AG04450 (cell line): ENCODE measurements around the gene GRAP2. TPM values are rescaled to one million over a fixed set of nuclear protein-coding genes. Genes with fewer than 3 reads are reported as not detected.

ENCODE experiments used
- CTCF ChIA-PET: fragments of 300-600, 350-600 bp; formaldehyde crosslinking; extraction: SDS; loops from one replicate; lab custom pipeline; 2022; ENCODE audit warnings: antibody characterized with exemption, inconsistent platforms; lab: Charles Lee
- POLR2A ChIA-PET: fragments of 350-600 bp; formaldehyde crosslinking; extraction: SDS; loops from one replicate; lab custom pipeline; 2021; ENCODE audit warnings: antibody characterized with exemption, inconsistent platforms; lab: Yijun Ruan, JAX
- DNase-seq: peaks from one replicate; pipeline ENCODE4 v3.0.0-alpha.2; 2011; ENCODE audit warnings: low read depth, low spot score
- H3K27ac ChIP-seq: one replicate; pipeline ENCODE4 v1.5.1; 2012; ENCODE audit warnings: low read depth, low read length, control low read depth
- H3K27me3 ChIP-seq: one replicate; pipeline ENCODE4 v1.6.0; 2012; ENCODE audit warnings: low read length; ENCODE audit not compliant: control insufficient read depth, insufficient read depth
- H3K4me3 ChIP-seq: 2 replicates; pipeline ENCODE4 v1.5.1; 2011; ENCODE audit warnings: mild to moderate bottlenecking, low read depth, low read length, control low read depth
- H3K9me3 ChIP-seq: 2 replicates; pipeline ENCODE4 v1.5.1; 2012; ENCODE audit warnings: low read length; ENCODE audit not compliant: control insufficient read depth, insufficient read depth
- polyA plus RNA-seq: library from polyadenylated mRNA; depleted of rRNA; stranded (reverse); fragments of >200 nt; gene quantifications from 2 replicates; pipeline ENCODE4 v1.2.3, GENCODE V29; 2011
- TF ChIP-seq, protein P1 (sequence below): IDR thresholded peaks from 2 replicates; pipeline ENCODE4 v1.5.1; 2011; ENCODE audit warnings: low read depth, low read length, control low read depth, inconsistent platforms

GRAP2 gene
- polyA plus RNA-seq, 1 experiment = not detected

DNA sequence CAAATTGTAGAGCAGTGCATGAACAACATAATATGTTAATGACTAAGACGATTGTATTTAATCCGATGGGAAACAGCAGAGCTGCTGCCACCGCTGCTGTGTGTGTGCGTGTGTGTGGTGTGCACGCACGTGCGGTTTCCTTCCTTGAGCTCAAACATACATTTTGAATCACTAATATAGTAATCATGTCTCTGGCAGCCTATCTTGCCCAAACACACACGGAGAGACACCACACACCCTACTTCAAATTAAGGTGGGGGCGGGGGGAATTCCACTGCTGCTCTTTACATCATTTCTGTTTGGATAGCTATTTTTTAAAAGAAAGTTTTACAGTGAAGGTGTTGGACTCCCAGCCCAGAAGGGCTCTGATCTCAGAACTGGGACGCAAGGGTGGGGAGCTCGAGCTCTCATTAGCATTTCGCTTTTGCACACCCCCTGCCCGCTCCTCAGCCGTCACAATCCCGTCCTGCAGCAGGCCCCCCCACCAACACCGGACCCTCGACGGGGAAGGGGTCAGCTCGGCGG, 93.2 kb downstream of the GRAP2 start:
- no peak overlapping the region for H3K4me3 ChIP-seq
- ChIA-PET POLR2A (no interaction called here), CTCF (interaction anchor here (0.8 kb wide), 1 partner anchor 22 kb away, joined by 3 read pairs; no protein-coding TSS in a partner anchor)
- H3K9me3 ChIP-seq = peaks cover 4% of the 10 kb centered on the region; the same call in 1 of the 2 replicates
- DNase-seq = no peak
- H3K27ac ChIP-seq = no peak overlapping the region
- TF ChIP-seq, protein P1, sequence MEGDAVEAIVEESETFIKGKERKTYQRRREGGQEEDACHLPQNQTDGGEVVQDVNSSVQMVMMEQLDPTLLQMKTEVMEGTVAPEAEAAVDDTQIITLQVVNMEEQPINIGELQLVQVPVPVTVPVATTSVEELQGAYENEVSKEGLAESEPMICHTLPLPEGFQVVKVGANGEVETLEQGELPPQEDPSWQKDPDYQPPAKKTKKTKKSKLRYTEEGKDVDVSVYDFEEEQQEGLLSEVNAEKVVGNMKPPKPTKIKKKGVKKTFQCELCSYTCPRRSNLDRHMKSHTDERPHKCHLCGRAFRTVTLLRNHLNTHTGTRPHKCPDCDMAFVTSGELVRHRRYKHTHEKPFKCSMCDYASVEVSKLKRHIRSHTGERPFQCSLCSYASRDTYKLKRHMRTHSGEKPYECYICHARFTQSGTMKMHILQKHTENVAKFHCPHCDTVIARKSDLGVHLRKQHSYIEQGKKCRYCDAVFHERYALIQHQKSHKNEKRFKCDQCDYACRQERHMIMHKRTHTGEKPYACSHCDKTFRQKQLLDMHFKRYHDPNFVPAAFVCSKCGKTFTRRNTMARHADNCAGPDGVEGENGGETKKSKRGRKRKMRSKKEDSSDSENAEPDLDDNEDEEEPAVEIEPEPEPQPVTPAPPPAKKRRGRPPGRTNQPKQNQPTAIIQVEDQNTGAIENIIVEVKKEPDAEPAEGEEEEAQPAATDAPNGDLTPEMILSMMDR = no peak
- H3K27me3 ChIP-seq = peaks cover 24% of the 10 kb centered on the region

GRCh38 chr22:39994566-39995392, 93.9 kb downstream of the GRAP2 start, which contains the start of gene FAM83F:
Gene FAM83F (plus strand): TSS chr22:39994954. CDS start chr22:39995043, 89 bp downstream.
- TF ChIP-seq, protein P1 = no peak
- DNase-seq = no peak
- ChIA-PET CTCF (no interaction called here), POLR2A (no interaction called here)
- H3K27ac ChIP-seq = no peak within 1 kb of the TSS
- no peak within 1 kb of the TSS for H3K4me3 ChIP-seq
- H3K27me3 ChIP-seq = peaks cover 21% of the 10 kb centered on the region
- H3K9me3 ChIP-seq = peaks cover 4% of the 10 kb centered on the region; the same call in 1 of the 2 replicates

DNA sequence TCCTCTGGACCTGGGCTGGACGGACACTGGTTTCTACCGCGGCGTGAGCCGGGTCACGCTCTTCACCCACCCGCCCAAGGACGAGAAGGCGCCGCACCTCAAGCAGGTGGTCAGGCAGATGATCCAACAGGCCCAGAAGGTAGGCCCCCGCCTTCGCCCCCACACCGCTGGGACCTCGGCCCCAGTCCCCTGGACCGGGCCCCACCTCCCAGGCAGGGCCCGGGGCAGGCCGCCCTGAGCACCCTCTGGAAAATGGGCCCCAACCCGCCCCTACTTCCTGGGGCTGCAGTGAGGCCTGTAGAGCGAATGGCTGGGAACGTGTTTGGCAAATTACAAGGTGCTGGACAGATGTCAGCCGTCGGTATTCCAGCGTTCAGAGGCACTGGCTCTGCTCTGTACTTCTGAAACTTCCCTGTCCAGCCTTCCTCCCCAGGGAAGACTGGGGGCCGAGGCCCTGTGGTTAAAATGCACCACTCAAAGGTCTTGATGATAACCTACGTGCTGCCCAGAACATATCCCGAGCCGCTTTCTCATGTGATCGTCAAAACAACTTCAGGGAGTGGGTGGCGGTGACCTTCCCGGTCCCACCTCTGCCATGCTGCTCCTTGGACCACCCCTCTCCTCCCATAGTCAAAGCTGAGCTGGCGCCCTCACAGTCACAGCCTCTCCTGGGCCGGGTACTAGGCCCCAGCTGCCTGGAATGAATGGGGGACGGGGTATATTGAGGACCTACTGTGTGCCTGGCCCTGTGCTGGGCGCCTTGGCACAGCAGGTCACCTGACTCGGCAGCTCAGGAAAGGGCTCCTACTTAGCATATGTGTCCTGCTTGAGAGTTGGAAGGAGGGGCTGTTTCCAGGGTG, 94.7 kb downstream of the GRAP2 start:
- peaks cover 21% of the 10 kb centered on the region for H3K27me3 ChIP-seq
- no peak overlapping the region for H3K27ac ChIP-seq
- ChIA-PET CTCF (no interaction called here), POLR2A (no interaction called here)
- H3K9me3 ChIP-seq = peaks cover 4% of the 10 kb centered on the region; the same call in 1 of the 2 replicates
- TF ChIP-seq, protein P1 = no peak
- no peak for DNase-seq
- H3K4me3 ChIP-seq = no peak overlapping the region

GRCh38 chr22:39996732-39997131, 95.8 kb downstream of the GRAP2 start:
- TF ChIP-seq, protein P1 = no peak
- DNase-seq = no peak
- peaks cover 4% of the 10 kb centered on the region; the same call in 1 of the 2 replicates for H3K9me3 ChIP-seq
- no peak overlapping the region for H3K27ac ChIP-seq
- peaks cover 19% of the 10 kb centered on the region for H3K27me3 ChIP-seq
- H3K4me3 ChIP-seq = no peak overlapping the region
- ChIA-PET CTCF (interaction anchor here (0.5 kb wide), 1 partner anchor 77 kb away, joined by 3 read pairs; no protein-coding TSS in a partner anchor), POLR2A (no interaction called here)
